Fibroblast of gingiva (primary cell): ENCODE results near the gene CRB1.

Experiments
- DNase-seq: peaks from one replicate; pipeline ENCODE4 v3.0.0-alpha.2; 2011; ENCODE audit warnings: low read depth

CRB1 gene

GRCh38 chr1:197304638-197305200 lies 36.7 kb downstream of the CRB1 start:
- DNase-seq = no peak

GRCh38 chr1:197305925-197306324 lies 37.9 kb downstream of the CRB1 start:
- DNase-seq = no peak

- DNase-seq = no peak
Measured at GRCh38 chr1:197306381-197307062, 38.5 kb downstream of the CRB1 start.

- no peak for DNase-seq
Measured at GRCh38 chr1:197307136-197307535, 39.1 kb downstream of the CRB1 start.

- DNase-seq = no peak
Measured at GRCh38 chr1:197307551-197307950, 39.5 kb downstream of the CRB1 start.

GRCh38 chr1:197311081-197311480 lies 43.0 kb downstream of the CRB1 start:
- DNase-seq = no peak

- DNase-seq = no peak
Measured at GRCh38 chr1:197312163-197312562, 44.1 kb downstream of the CRB1 start.

GRCh38 chr1:197313713-197314112 lies 45.7 kb downstream of the CRB1 start:
- DNase-seq = no peak

GRCh38 chr1:197314682-197315081 lies 46.6 kb downstream of the CRB1 start:
- no peak for DNase-seq

- no peak for DNase-seq
Measured at GRCh38 chr1:197319631-197320030, 51.6 kb downstream of the CRB1 start.

GRCh38 chr1:197320991-197321531 lies 53.0 kb downstream of the CRB1 start:
- DNase-seq = peak; percentile 92

- DNase-seq = no peak
Measured at GRCh38 chr1:197321811-197322210, 53.8 kb downstream of the CRB1 start.

GRCh38 chr1:197327776-197328364 lies 59.8 kb downstream of the CRB1 start:
- no peak for DNase-seq

- DNase-seq = no peak
Measured at GRCh38 chr1:197330213-197330612, 62.2 kb downstream of the CRB1 start.

- DNase-seq = no peak
Measured at GRCh38 chr1:197331565-197331964, 63.5 kb downstream of the CRB1 start.

GRCh38 chr1:197333041-197333440 lies 65.0 kb downstream of the CRB1 start:
- DNase-seq = no peak

- no peak for DNase-seq
Measured at GRCh38 chr1:197336571-197336970, 68.5 kb downstream of the CRB1 start.

GRCh38 chr1:197339106-197340060 lies 71.3 kb downstream of the CRB1 start:
- DNase-seq = no peak

- no peak for DNase-seq
Measured at GRCh38 chr1:197341626-197342025, 73.6 kb downstream of the CRB1 start.

- DNase-seq = no peak
Measured at GRCh38 chr1:197342044-197342565, 74.1 kb downstream of the CRB1 start.

- DNase-seq = no peak
Measured at GRCh38 chr1:197342669-197343068, 74.6 kb downstream of the CRB1 start.

- DNase-seq = peak; percentile 15
Measured at GRCh38 chr1:197343663-197344273, 75.7 kb downstream of the CRB1 start.
